SHP77 (cell line): ENCODE data around the gene SPIB.
"Not testable (repeated sequence)": the region's sequence is repeated elsewhere in the genome, so short reads cannot be mapped to it uniquely, and the experiment has no call there.

ENCODE experiments used
- DNase-seq, 2 experiments: peaks; one replicate each; lab custom pipeline; 2025; lab: John Stamatoyannopoulos, UW

The SPIB gene

GRCh38 chr19:50418176-50419021 lies at the start of gene SPIB:
Gene SPIB (plus strand): TSS chr19:50418938. CDS start chr19:50418963, 25 bp downstream.
- no peak for DNase-seq

- no peak for DNase-seq
Measured at GRCh38 chr19:50371914-50372475, 46.7 kb upstream of the SPIB start.

GRCh38 chr19:50376166-50377050 lies 42.3 kb upstream of the SPIB start, which contains the start of gene NR1H2:
Gene NR1H2 (plus strand): TSS chr19:50376457. CDS start chr19:50377606, 1,149 bp downstream.
- DNase-seq: peak; percentile 90 to 94

- peak; percentile 14 to 40 for DNase-seq
Measured at GRCh38 chr19:50377051-50377461, 41.7 kb upstream of the SPIB start.

GRCh38 chr19:50377517-50377916 lies 41.2 kb upstream of the SPIB start:
- no peak for DNase-seq

GRCh38 chr19:50378169-50378862 lies 40.4 kb upstream of the SPIB start:
- DNase-seq: no peak

- DNase-seq: no peak
Measured at GRCh38 chr19:50378863-50379236, 39.9 kb upstream of the SPIB start.

- no peak for DNase-seq
Measured at GRCh38 chr19:50379602-50380001, 39.1 kb upstream of the SPIB start.

GRCh38 chr19:50380137-50380536 lies 38.6 kb upstream of the SPIB start:
- DNase-seq: no peak

- DNase-seq: no peak
Measured at GRCh38 chr19:50380751-50381151, 38.0 kb upstream of the SPIB start.

- no peak for DNase-seq
Measured at GRCh38 chr19:50381881-50382729, 36.6 kb upstream of the SPIB start.

- no peak for DNase-seq
Measured at GRCh38 chr19:50383001-50383851, 35.5 kb upstream of the SPIB start.

GRCh38 chr19:50383852-50384684 lies 34.7 kb upstream of the SPIB start, which contains the start of gene POLD1:
Gene POLD1 (plus strand): TSS chr19:50384347. CDS start chr19:50398852, 14,505 bp downstream.
- peak; percentile 95 to 98 for DNase-seq

GRCh38 chr19:50384685-50385535 lies 33.8 kb upstream of the SPIB start:
- no peak for DNase-seq

- DNase-seq: no peak
Measured at GRCh38 chr19:50387176-50387867, 31.4 kb upstream of the SPIB start.

- no peak for DNase-seq
Measured at GRCh38 chr19:50387868-50388245, 30.9 kb upstream of the SPIB start.

- DNase-seq: not testable (repeated sequence)
Measured at GRCh38 chr19:50390295-50390694, 28.4 kb upstream of the SPIB start.
